GM12878 (cell line): ENCODE measurements around the gene EXD3.

Source experiments
- EZH2 ChIP-seq: IDR thresholded peaks from 2 replicates; pipeline ENCODE4 v1.6.1; 2012; ENCODE audit warnings: low read depth, mild to moderate bottlenecking, control low read depth, inconsistent platforms, low read length, borderline replicate concordance; ENCODE audit not compliant: control insufficient read depth
- TF ChIP-seq, protein P1 (sequence below): IDR thresholded peaks from 2 replicates; pipeline ENCODE4 v1.6.1; 2012; ENCODE audit warnings: low read length, inconsistent platforms
- TF ChIP-seq, protein P2 (sequence below), 3 experiments: IDR thresholded peaks in 2 of 3; conservative IDR thresholded peaks in 1 of 3; 2 replicates each; pipeline ENCODE4 v1.5.1; 2011; ENCODE audit warnings: low read depth in 3 of 3, low read length in 3 of 3, mild to moderate bottlenecking in 3 of 3, control low read depth in 2 of 3, moderate library complexity in 2 of 3, inconsistent platforms in 1 of 3, mixed read lengths in 1 of 3; ENCODE audit not compliant: control insufficient read depth in 2 of 3, insufficient read depth in 1 of 3; ENCODE audit errors: extremely low read depth in 1 of 3

DNA sequence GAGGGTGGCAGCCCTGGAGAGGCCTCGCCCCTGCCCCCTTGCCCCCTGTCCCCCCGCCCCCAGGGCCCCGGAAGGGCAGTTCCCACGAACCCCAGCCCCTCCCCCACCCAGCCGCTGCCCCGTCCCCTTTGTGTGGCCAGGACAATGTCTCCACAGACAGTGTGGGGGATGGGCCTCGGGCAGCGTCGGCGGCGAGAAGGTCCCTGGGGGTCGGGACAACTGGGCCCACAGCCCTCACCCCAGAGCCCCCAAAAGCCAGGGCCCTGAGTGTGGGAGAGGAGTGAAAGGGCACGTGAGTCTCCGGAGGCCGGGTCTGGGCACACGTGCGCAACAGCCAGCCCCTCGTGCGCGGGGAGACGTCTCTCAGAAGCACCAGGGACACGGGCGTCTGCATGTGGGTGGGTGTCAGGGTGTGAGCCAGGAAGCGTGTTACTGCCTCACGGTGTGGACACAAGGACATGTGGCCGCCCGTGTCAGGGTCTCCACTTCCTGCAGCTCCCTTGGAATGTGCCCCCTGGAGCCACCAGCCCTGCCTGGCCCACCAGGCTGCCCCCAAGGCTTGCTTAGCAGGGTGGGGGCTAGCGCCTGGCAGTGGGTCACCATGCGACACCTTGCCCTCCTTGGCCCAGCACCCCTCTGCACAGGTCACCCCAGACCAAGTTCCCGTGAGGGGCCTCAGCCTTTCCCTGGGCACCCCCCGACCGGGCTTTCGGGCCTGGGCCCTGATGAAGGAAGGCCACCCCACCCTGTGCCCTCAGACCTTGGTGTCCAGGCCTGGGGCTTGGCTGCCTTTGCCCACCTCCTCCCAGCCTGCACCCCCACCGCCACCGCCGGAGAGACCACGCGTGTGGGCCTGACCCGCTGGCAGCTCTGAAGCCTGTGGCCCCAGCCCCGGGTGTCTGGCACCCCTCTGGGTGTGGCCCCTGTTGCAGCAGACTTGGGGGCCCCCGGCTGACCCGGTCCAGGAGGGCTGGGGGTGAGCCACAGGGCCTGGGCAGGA lies 108.1 kb downstream of the EXD3 start:
- TF ChIP-seq, protein P1, sequence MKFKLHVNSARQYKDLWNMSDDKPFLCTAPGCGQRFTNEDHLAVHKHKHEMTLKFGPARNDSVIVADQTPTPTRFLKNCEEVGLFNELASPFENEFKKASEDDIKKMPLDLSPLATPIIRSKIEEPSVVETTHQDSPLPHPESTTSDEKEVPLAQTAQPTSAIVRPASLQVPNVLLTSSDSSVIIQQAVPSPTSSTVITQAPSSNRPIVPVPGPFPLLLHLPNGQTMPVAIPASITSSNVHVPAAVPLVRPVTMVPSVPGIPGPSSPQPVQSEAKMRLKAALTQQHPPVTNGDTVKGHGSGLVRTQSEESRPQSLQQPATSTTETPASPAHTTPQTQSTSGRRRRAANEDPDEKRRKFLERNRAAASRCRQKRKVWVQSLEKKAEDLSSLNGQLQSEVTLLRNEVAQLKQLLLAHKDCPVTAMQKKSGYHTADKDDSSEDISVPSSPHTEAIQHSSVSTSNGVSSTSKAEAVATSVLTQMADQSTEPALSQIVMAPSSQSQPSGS: no peak
- TF ChIP-seq, protein P2, sequence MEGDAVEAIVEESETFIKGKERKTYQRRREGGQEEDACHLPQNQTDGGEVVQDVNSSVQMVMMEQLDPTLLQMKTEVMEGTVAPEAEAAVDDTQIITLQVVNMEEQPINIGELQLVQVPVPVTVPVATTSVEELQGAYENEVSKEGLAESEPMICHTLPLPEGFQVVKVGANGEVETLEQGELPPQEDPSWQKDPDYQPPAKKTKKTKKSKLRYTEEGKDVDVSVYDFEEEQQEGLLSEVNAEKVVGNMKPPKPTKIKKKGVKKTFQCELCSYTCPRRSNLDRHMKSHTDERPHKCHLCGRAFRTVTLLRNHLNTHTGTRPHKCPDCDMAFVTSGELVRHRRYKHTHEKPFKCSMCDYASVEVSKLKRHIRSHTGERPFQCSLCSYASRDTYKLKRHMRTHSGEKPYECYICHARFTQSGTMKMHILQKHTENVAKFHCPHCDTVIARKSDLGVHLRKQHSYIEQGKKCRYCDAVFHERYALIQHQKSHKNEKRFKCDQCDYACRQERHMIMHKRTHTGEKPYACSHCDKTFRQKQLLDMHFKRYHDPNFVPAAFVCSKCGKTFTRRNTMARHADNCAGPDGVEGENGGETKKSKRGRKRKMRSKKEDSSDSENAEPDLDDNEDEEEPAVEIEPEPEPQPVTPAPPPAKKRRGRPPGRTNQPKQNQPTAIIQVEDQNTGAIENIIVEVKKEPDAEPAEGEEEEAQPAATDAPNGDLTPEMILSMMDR (IDR thresholded peaks at IDR 0.05 in 2 of 3, conservative IDR thresholded peaks at IDR 0.05 in 1 of 3; ENCODE audit: control insufficient read depth in 2 of 3, extremely low read depth in 1 of 3, insufficient read depth in 1 of 3, low read depth in 3 of 3, low read length in 3 of 3): no peak
- no peak for TF ChIP-seq EZH2
